Suprapubic skin (tissue), 3 donors: ENCODE data around the gene FNDC1.

ENCODE experiments used
- CTCF ChIP-seq, 2 donors: fragments of 200-600 bp in 1 of 2; fragments of 450-650 bp in 1 of 2; sonication (generic) in 1 of 2; IDR thresholded peaks; one replicate each; pipeline ENCODE4 v1.5.1; 2016 to 2019; ENCODE audit warnings: antibody characterized with exemption in 2 of 2, mild to moderate bottlenecking in 1 of 2, moderate library complexity in 1 of 2
- POLR2A ChIP-seq, 2 donors: fragments of 450-650 bp; IDR thresholded peaks; one replicate each; pipeline ENCODE4 v1.6.1; 2017; ENCODE audit warnings: antibody characterized with exemption in 2 of 2, mild to moderate bottlenecking in 2 of 2, moderate library complexity in 2 of 2

DNA sequence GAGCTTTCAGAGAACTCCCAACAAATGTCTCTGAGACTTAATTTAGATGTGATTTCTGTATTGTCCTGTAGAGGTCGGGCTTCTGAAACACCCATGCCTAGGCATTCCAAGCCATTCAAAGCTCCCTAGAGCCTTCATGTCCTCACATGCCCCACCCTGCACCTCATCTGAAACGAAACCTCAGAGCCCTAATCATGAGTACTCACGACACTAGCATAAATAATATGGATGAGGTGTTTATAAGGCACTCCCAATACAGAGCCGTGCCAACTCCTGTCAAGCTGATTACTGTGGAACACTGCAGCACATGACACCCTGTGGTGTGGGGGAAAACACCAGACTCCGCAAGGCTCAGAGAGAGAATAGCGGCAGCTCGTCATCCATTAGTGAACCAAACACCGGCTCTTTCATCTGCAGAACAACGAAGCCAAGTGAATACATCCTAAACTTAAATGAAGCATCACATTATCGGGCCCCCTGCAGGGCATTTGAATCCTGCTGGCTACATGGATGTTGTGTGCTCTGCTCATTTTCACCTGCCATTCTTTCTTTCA is 83.8 kb downstream of the FNDC1 start:
- TF ChIP-seq CTCF (IDR thresholded peaks at IDR 0.05) (peak; percentile 11 to 63), POLR2A (IDR thresholded peaks at IDR 0.05) (no peak)
